HG02763 (cell line): ENCODE data around the gene ZC3H12C.
A peak's percentile ranks its signal among the peaks of the same experiment; 100 is the strongest.

Experiments used
- ATAC-seq: cut with Tn5 transposase; IDR thresholded peaks from one replicate; pipeline ENCODE4 v1.9.1; 2021; ENCODE audit warnings: mild to moderate bottlenecking, moderate library complexity; ENCODE audit not compliant: unreplicated experiment

Gene ZC3H12C

GRCh38 chr11:110147962-110148709 lies 54.9 kb downstream of the ZC3H12C start:
- ATAC-seq = no peak

- ATAC-seq = peak; percentile 38
These were observed 55.9 kb downstream of the ZC3H12C start for GRCh38 chr11:110148775-110149744.

GRCh38 chr11:110152199-110152598 lies 59.0 kb downstream of the ZC3H12C start:
- ATAC-seq = no peak

GRCh38 chr11:110153474-110153873 lies 60.3 kb downstream of the ZC3H12C start:
- ATAC-seq = no peak

GRCh38 chr11:110156503-110156902 lies 63.3 kb downstream of the ZC3H12C start:
- no peak for ATAC-seq

GRCh38 chr11:110158317-110159200 lies 65.4 kb downstream of the ZC3H12C start:
- ATAC-seq = no peak

- no peak for ATAC-seq
These were observed 66.3 kb downstream of the ZC3H12C start for GRCh38 chr11:110159476-110159875.

- ATAC-seq = no peak
These were observed 66.8 kb downstream of the ZC3H12C start for GRCh38 chr11:110160016-110160415.

GRCh38 chr11:110160437-110160836 lies 67.2 kb downstream of the ZC3H12C start:
- no peak for ATAC-seq

- no peak for ATAC-seq
These were observed 67.9 kb downstream of the ZC3H12C start for GRCh38 chr11:110161061-110161460.

GRCh38 chr11:110162216-110162615 lies 69.0 kb downstream of the ZC3H12C start:
- no peak for ATAC-seq

- ATAC-seq = no peak
These were observed 72.1 kb downstream of the ZC3H12C start for GRCh38 chr11:110165039-110165925.

GRCh38 chr11:110168033-110168803 lies 75.0 kb downstream of the ZC3H12C start:
- ATAC-seq = no peak

GRCh38 chr11:110169738-110170137 lies 76.5 kb downstream of the ZC3H12C start:
- ATAC-seq = no peak

- no peak for ATAC-seq
These were observed 79.4 kb downstream of the ZC3H12C start for GRCh38 chr11:110172468-110173065.

- peak; percentile 56 for ATAC-seq
These were observed 80.8 kb downstream of the ZC3H12C start for GRCh38 chr11:110173811-110174644.

- no peak for ATAC-seq
These were observed 81.6 kb downstream of the ZC3H12C start for GRCh38 chr11:110174645-110175310.
